K562 (cell line): ENCODE measurements around the gene ITGB2. TPM values are rescaled to one million over a fixed set of nuclear protein-coding genes. Genes with fewer than 3 reads are reported as not detected.

Source experiments
- ATAC-seq: fragments of 200-7000 bp; cut with Tn5 transposase; 3 replicates; pipeline ENCODE4 v1.9.1; 2020; ENCODE audit warnings: moderate library complexity
- BruUV-seq: library from RNA; stranded (reverse); fragments of 400-500 nt; replicated peaks from 2 replicates; lab custom pipeline; 2021; lab: Mats Ljungman, UMichigan
- CTCF ChIA-PET: fragments of 300-600 bp; formaldehyde crosslinking; extraction: SDS; loops from one replicate; lab custom pipeline; 2021; ENCODE audit warnings: low intra/inter-chr PET ratio; lab: Yijun Ruan, JAX
- POLR2A ChIA-PET: fragments of 300-600, 350-650 bp; sonication (Branson Sonifier 250); formaldehyde crosslinking; extraction: SDS; loops from one replicate; lab custom pipeline; 2021; ENCODE audit warnings: antibody characterized with exemption, inconsistent platforms; lab: Yijun Ruan, JAX
- DNase-seq, 4 experiments: peaks; one replicate each; pipeline versions ENCODE4 v3.0.0 to v3.0.0-alpha.2; 2011 to 2018; ENCODE audit warnings: low spot score in 3 of 4, mixed read lengths in 3 of 4; ENCODE audit errors: extremely low read depth in 1 of 4
- FAIRE-seq: peaks from 2 replicates; lab custom pipeline; 2011; peaks lifted over from hg19 to GRCh38; lab: Jason Lieb, UNC
- H2AFZ ChIP-seq: 2 replicates; pipeline ENCODE4 v1.6.0; 2011; ENCODE audit warnings: low read depth, low read length, control low read depth, inconsistent platforms
- H3K27ac ChIP-seq: fragments of 200-600 bp; 3 replicates; pipeline ENCODE4 v1.8.0; 2011; ENCODE audit warnings: low read depth, mild to moderate bottlenecking, control low read depth, inconsistent platforms, low read length, moderate library complexity, mixed read lengths; ENCODE audit errors: extremely low read depth
- H3K27me3 ChIP-seq, 2 experiments: fragments of 300-600 bp in 1 of 2; 2 replicates in 1 of 2; 3 replicates in 1 of 2; pipeline versions ENCODE4 v1.6.0 to v1.8.0; 2011; ENCODE audit warnings: inconsistent platforms in 2 of 2, low read length in 2 of 2, mild to moderate bottlenecking in 1 of 2, mixed read lengths in 1 of 2, moderate library complexity in 1 of 2; ENCODE audit not compliant: control insufficient read depth in 2 of 2, insufficient read depth in 2 of 2
- H3K36me3 ChIP-seq: fragments of 300-600 bp; 3 replicates; pipeline ENCODE4 v1.8.0; 2011; ENCODE audit warnings: mild to moderate bottlenecking, low read length, inconsistent platforms; ENCODE audit not compliant: control insufficient read depth, insufficient read depth
- H3K4me1 ChIP-seq, 2 experiments: fragments of 200-600 bp in 1 of 2; replicated peaks in 1 of 2; 2 replicates in 1 of 2; 3 replicates in 1 of 2; pipeline versions ENCODE4 v1.5.1 to v1.8.0; 2011; ENCODE audit warnings: inconsistent platforms in 2 of 2, low read length in 2 of 2, mild to moderate bottlenecking in 1 of 2, mixed read lengths in 1 of 2, moderate library complexity in 1 of 2; ENCODE audit not compliant: control insufficient read depth in 2 of 2, insufficient read depth in 2 of 2
- H3K4me2 ChIP-seq: 2 replicates; pipeline ENCODE4 v1.6.1; 2011; ENCODE audit warnings: low read length, control low read depth, inconsistent platforms, mixed read lengths; ENCODE audit not compliant: insufficient read depth
- H3K4me3 ChIP-seq: fragments of 200-600 bp; sonication (generic), shearing (Covaris generic); 2 replicates; pipeline ENCODE4 v1.5.1; 2016; ENCODE audit warnings: control low read depth, inconsistent platforms
- H3K79me2 ChIP-seq: fragments of 200-600 bp; 3 replicates; pipeline ENCODE4 v1.8.0; 2011; ENCODE audit warnings: low read length, inconsistent platforms; ENCODE audit not compliant: control insufficient read depth, insufficient read depth
- H3K9ac ChIP-seq, 2 experiments: 2 replicates each; pipeline versions ENCODE4 v1.6.0 to v1.6.1; 2011; ENCODE audit warnings: low read depth in 2 of 2, low read length in 2 of 2, control low read depth in 1 of 2, inconsistent platforms in 1 of 2, mild to moderate bottlenecking in 1 of 2, mixed read lengths in 1 of 2; ENCODE audit not compliant: insufficient read depth in 1 of 2
- H3K9me1 ChIP-seq: one replicate; pipeline ENCODE4 v1.6.0; 2011; ENCODE audit warnings: inconsistent platforms, mild to moderate bottlenecking, low read length, moderate library complexity; ENCODE audit not compliant: control insufficient read depth, insufficient read depth
- H3K9me3 ChIP-seq: replicated peaks from 2 replicates; pipeline ENCODE4 v1.5.1; 2011; ENCODE audit warnings: low read depth, low read length, inconsistent platforms; ENCODE audit not compliant: control insufficient read depth, insufficient read depth
- H4K20me1 ChIP-seq: replicated peaks from 2 replicates; pipeline ENCODE4 v1.6.1; 2011; ENCODE audit warnings: low read length, inconsistent platforms, mixed read lengths; ENCODE audit not compliant: control insufficient read depth, insufficient read depth
- CBFA2T2 ChIP-seq: fragments of 450-650 bp; conservative IDR thresholded peaks from 2 replicates; pipeline ENCODE4 v1.6.1; 2017; ENCODE audit warnings: mild to moderate bottlenecking
- CEBPB ChIP-seq: fragments of 450-650 bp; IDR thresholded peaks from 2 replicates; pipeline ENCODE4 v1.6.1; 2016; ENCODE audit warnings: missing genetic modification characterization, missing compliant biosample characterization
- E2F6 ChIP-seq, 2 experiments: IDR thresholded peaks; 2 replicates each; pipeline ENCODE4 v1.6.1; 2011; ENCODE audit warnings: borderline replicate concordance in 1 of 2, control low read depth in 1 of 2, low read depth in 1 of 2, low read length in 1 of 2, mild to moderate bottlenecking in 1 of 2, mixed read lengths in 1 of 2, moderate library complexity in 1 of 2; ENCODE audit not compliant: insufficient read depth in 1 of 2, insufficient read length in 1 of 2, poor library complexity in 1 of 2, severe bottlenecking in 1 of 2; ENCODE audit errors: extremely low read depth in 1 of 2
- EP400 ChIP-seq: fragments of 450-650 bp; IDR thresholded peaks from 2 replicates; pipeline ENCODE4 v1.6.1; 2017; ENCODE audit warnings: antibody characterized with exemption, mild to moderate bottlenecking, moderate library complexity
- FOXK2 ChIP-seq, 2 experiments: fragments of 450-650 bp; IDR thresholded peaks in 1 of 2; conservative IDR thresholded peaks in 1 of 2; 2 replicates each; pipeline ENCODE4 v1.6.1; 2016; ENCODE audit warnings: low read depth in 2 of 2, mild to moderate bottlenecking in 1 of 2
- KDM5B ChIP-seq: fragments of 200-600 bp; sonication (generic); IDR thresholded peaks from 2 replicates; pipeline ENCODE4 v1.6.1; 2012; ENCODE audit warnings: low read depth, mild to moderate bottlenecking, moderate library complexity, low read length, control low read depth, inconsistent platforms; ENCODE audit not compliant: insufficient replicate concordance
- KLF6 ChIP-seq: fragments of 250-450 bp; sonication (Bioruptor Pico); IDR thresholded peaks from 2 replicates; pipeline ENCODE4 v1.4.0; 2020; ENCODE audit warnings: mild to moderate bottlenecking, moderate library complexity, borderline replicate concordance
- LARP7 ChIP-seq: fragments of 450-650 bp; IDR thresholded peaks from 2 replicates; pipeline ENCODE4 v1.6.1; 2016
- LCOR ChIP-seq: sonication (generic); formaldehyde crosslinking; IDR thresholded peaks from 2 replicates; pipeline ENCODE4 v1.8.0; 2022; ENCODE audit warnings: mild to moderate bottlenecking, missing genetic modification reagents
- MYC ChIP-seq, 2 experiments: fragments of 250-450 bp in 1 of 2; sonication (Bioruptor Pico) in 1 of 2; IDR thresholded peaks; 2 replicates each; pipeline versions ENCODE4 v1.5.1 to v1.6.1; 2012 to 2021; ENCODE audit warnings: low read depth in 2 of 2, borderline replicate concordance in 1 of 2, improper control_type of control experiment in 1 of 2, low read length in 1 of 2, mild to moderate bottlenecking in 1 of 2, moderate library complexity in 1 of 2
- NCOA1 ChIP-seq: fragments of 450-650 bp; IDR thresholded peaks from 2 replicates; pipeline ENCODE4 v1.6.1; 2016; ENCODE audit warnings: low read depth
- NCOA6 ChIP-seq: fragments of 450-650 bp; IDR thresholded peaks from 2 replicates; pipeline ENCODE4 v1.6.1; 2017; ENCODE audit warnings: mild to moderate bottlenecking
- PHF20 ChIP-seq: fragments of 450-650 bp; IDR thresholded peaks from 2 replicates; pipeline ENCODE4 v1.6.1; 2018; ENCODE audit not compliant: partially characterized antibody
- RBFOX2 ChIP-seq: fragments of 200-400 bp; formaldehyde crosslinking; IDR thresholded peaks from 2 replicates; pipeline ENCODE4 v1.6.1; 2017; ENCODE audit warnings: low read depth, mild to moderate bottlenecking, low read length, moderate library complexity
- SOX6 ChIP-seq: fragments of 450-650 bp; IDR thresholded peaks from 2 replicates; pipeline ENCODE4 v1.6.1; 2014; ENCODE audit warnings: mild to moderate bottlenecking
- TEAD1 ChIP-seq, 2 experiments: fragments of 450-650 bp in 1 of 2; sonication (generic) in 1 of 2; formaldehyde crosslinking; IDR thresholded peaks; 2 replicates each; pipeline versions ENCODE4 v1.4.0 to v1.8.0; 2020 to 2022; ENCODE audit warnings: mild to moderate bottlenecking in 2 of 2, missing genetic modification reagents in 1 of 2
- XRCC5 ChIP-seq: fragments of 200-400 bp; formaldehyde crosslinking; IDR thresholded peaks from 2 replicates; pipeline ENCODE4 v1.6.1; 2017; ENCODE audit warnings: low read depth, mild to moderate bottlenecking, low read length
- ZBED1 ChIP-seq: IDR thresholded peaks from 2 replicates; pipeline ENCODE4 v1.6.1; 2014
- ZEB2 ChIP-seq: fragments of 450-650 bp; IDR thresholded peaks from 2 replicates; pipeline ENCODE4 v1.6.1; 2016
- ZKSCAN8 ChIP-seq: fragments of 200-800 bp; sonication (Bioruptor generic); IDR thresholded peaks from 2 replicates; pipeline ENCODE4 v1.6.1; 2016; ENCODE audit warnings: missing genetic modification characterization, missing compliant biosample characterization
- ZNF668 ChIP-seq: fragments of 250-450 bp; sonication (Bioruptor Pico); IDR thresholded peaks from 2 replicates; pipeline ENCODE4 v1.8.0; 2022; ENCODE audit warnings: mild to moderate bottlenecking, inconsistent platforms
- ZNF764 ChIP-seq: fragments of 250-450 bp; sonication (Bioruptor Pico); IDR thresholded peaks from 2 replicates; pipeline ENCODE4 v1.4.0; 2020; ENCODE audit warnings: low read depth, mild to moderate bottlenecking, moderate library complexity
- WGBS: fragments of 100-300 bp; shearing (Covaris generic); methylation state at CpG from one replicate; pipeline ENCODE4 v1.1.6; 2016; ENCODE audit warnings: low coverage, mixed read lengths; ENCODE audit not compliant: insufficient coverage; ENCODE audit errors: missing lambda C conversion rate; 5-methylcytosine and 5-hydroxymethylcytosine counted together
- in situ Hi-C: fragments of 300-500 bp; cut with MboI; formaldehyde crosslinking; loops from 4 replicates; pipeline ENCODE4 v1.15.0; 2018; ENCODE audit warnings: inconsistent platforms, mixed read lengths
- intact Hi-C: fragments of 100-400 bp; cut with micrococcal nuclease; formaldehyde crosslinking; loops from 2 replicates; pipeline ENCODE4 v1.14.2; 2022
- polyA plus RNA-seq, 8 experiments: library from polyadenylated mRNA; depleted of rRNA in 4 of 8; stranded (reverse) in 5 of 8; unstranded in 3 of 8; fragments of >200 nt; fragmentation: Nextera tagmentation in 2 of 8; fragmentation: Illumina TruSeq in 1 of 8; extraction: Ambion mirVana in 2 of 8; extraction: Trizol in 1 of 8; gene quantifications; 2 replicates each; pipeline versions ENCODE4 v1.2.1 to v1.2.3, GENCODE V29; 2011 to 2014; ENCODE audit warnings: inconsistent platforms in 1 of 8, missing spikeins in 1 of 8
- total RNA-seq, 7 experiments: library from RNA; depleted of rRNA in 6 of 7; stranded (reverse); fragments of >200 nt in 6 of 7; fragmentation: Illumina TruSeq in 2 of 7; extraction: Trizol in 2 of 7; gene quantifications; 2 replicates each; pipeline versions ENCODE4 v1.2.1 to v1.2.3, GENCODE V29; 2011 to 2021; ENCODE audit warnings: low replicate concordance in 1 of 7

ITGB2 gene
- total and polyA plus RNA-seq, 9 of the 15 experiments (the other 6 are each of a cell fraction or from before 2014, with no cell fraction given), result 0.07 to 1.3 (median 0.51) TPM; not detected in 2

- Histone ChIP-seq H3K27ac (no peak overlapping the region), H2AFZ (peak overlapping the region; percentile 67), H3K4me3 (peak overlapping the region; percentile 32), H4K20me1 (no peaks in the 10 kb centered on the region), H3K9ac (peak overlapping the region; percentile 25 to 85), H3K36me3 (peaks cover 20% of the 10 kb centered on the region; the same call in 2 of the 3 replicates), H3K9me1 (no peaks in the 10 kb centered on the region), H3K27me3 (peaks cover 9 to 25% of the 10 kb centered on the region in 2 experiments; a peak in 4 of 5 replicates), H3K4me1 (peaks cover 15 to 47% of the 10 kb centered on the region in 2 experiments), H3K9me3 (no peaks in the 10 kb centered on the region), H3K4me2 (peak overlapping the region; percentile 59), H3K79me2 (no peaks in the 10 kb centered on the region)
- FAIRE-seq (peak; percentile 90), ATAC-seq (peak; percentile 90), DNase-seq (peak; percentile 88 to 97 (median 94))
- in situ Hi-C loops (no loop called here), intact Hi-C loops (loop anchor here (5.0 kb wide), 1 partner anchor 43 kb away; the partner anchor contains the start of gene UBE2G2)
- ChIA-PET CTCF (interaction anchor here (0.6 to 0.8 kb wide), 2 partner anchors 13 to 45 kb away, joined by 3 read pairs; no protein-coding TSS in a partner anchor), POLR2A (interaction anchor here (0.6 to 1.4 kb wide), 5 partner anchors 9 to 229 kb away, joined by 3 to 6 read pairs (median 4); no protein-coding TSS in a partner anchor)
- BruUV-seq, result no TSS peak
- WGBS, result 4% methylated on average over 32 of the region's 34 CpGs
- no peak for TF ChIP-seq ZEB2
- TF ChIP-seq PHF20, result peak; percentile 40
- no peak for TF ChIP-seq ZNF764 (CRISPR knock-in tag)
- TF ChIP-seq NCOA1, result no peak
- TF ChIP-seq EP400, result peak; percentile 57
- TF ChIP-seq SOX6, result peak; percentile 48; the same call in 1 of the 2 replicates
- TF ChIP-seq CEBPB (tag), result peak; percentile 52; the same call in 1 of the 2 replicates
- TF ChIP-seq E2F6 (IDR thresholded peaks at IDR 0.05; ENCODE audit: borderline replicate concordance in 1 of 2, extremely low read depth in 1 of 2, insufficient read depth in 1 of 2, insufficient read length in 1 of 2, low read depth in 1 of 2, low read length in 1 of 2, poor library complexity in 1 of 2, severe bottlenecking in 1 of 2), result peak; percentile 9 to 38
- TF ChIP-seq FOXK2 (conservative IDR thresholded peaks at IDR 0.05 in 1 of 2, IDR thresholded peaks at IDR 0.05 in 1 of 2; ENCODE audit: low read depth in 2 of 2), result no peak
- TF ChIP-seq ZKSCAN8 (CRISPR knock-in tag), result 0 out of 2 replicates have a peak, but pooled peaks have one; percentile 45
- TF ChIP-seq NCOA6, result no peak
- TF ChIP-seq XRCC5, result 0 out of 2 replicates have a peak, but pooled peaks have one; percentile 69
- peak; percentile 45; the same call in 1 of the 2 replicates for TF ChIP-seq MYC (IDR thresholded peaks at IDR 0.05; ENCODE audit: low read depth, low read length)
- TF ChIP-seq MYC (CRISPR knock-in tag; IDR thresholded peaks at IDR 0.05; ENCODE audit: borderline replicate concordance, low read depth), result peak; percentile 45; the same call in 1 of the 2 replicates
- peak in 1 of 2 experiments; percentile 75; a peak in 2 of 4 replicates for TF ChIP-seq TEAD1 (CRISPR knock-in tag; IDR thresholded peaks at IDR 0.05)
- TF ChIP-seq LARP7, result no peak
- TF ChIP-seq KLF6 (CRISPR knock-in tag), result peak; percentile 78; the same call in 1 of the 2 replicates
- peak; percentile 23; the same call in 1 of the 2 replicates for TF ChIP-seq LCOR (CRISPR knock-in tag)
- TF ChIP-seq KDM5B, result peak; percentile 55
- no peak for TF ChIP-seq CBFA2T2
- TF ChIP-seq RBFOX2, result peak; percentile 61
- no peak for TF ChIP-seq ZBED1
- 0 out of 2 replicates have a peak, but pooled peaks have one; percentile 71 for TF ChIP-seq ZNF668
Observed at GRCh38 chr21:44845418-44846223, 75.1 kb downstream of the ITGB2 start.
